HepG2 (cell line): ENCODE measurements around the gene ARL15. TPM values are rescaled to one million over a fixed set of nuclear protein-coding genes. Genes with fewer than 3 reads are reported as not detected.
A peak's percentile ranks its signal among the peaks of the same experiment; 100 is the strongest.

Source experiments
- ATAC-seq: fragments of 200-7000 bp; cut with Tn5 transposase; 3 replicates; pipeline ENCODE4 v1.9.1; 2020; ENCODE audit warnings: mild to moderate bottlenecking, moderate library complexity
- BruUV-seq: library from RNA; stranded (reverse); fragments of 400-500 nt; replicated peaks from 2 replicates; lab custom pipeline; 2021; lab: Mats Ljungman, UMichigan
- CTCF ChIA-PET: fragments of 300-600 bp; formaldehyde crosslinking; extraction: SDS; loops from one replicate; lab custom pipeline; 2021; ENCODE audit warnings: low total read pairs, inconsistent platforms, low intra/inter-chr PET ratio; lab: Yijun Ruan, JAX
- POLR2A ChIA-PET: fragments of 350-600 bp; sonication (Branson Sonifier 250); formaldehyde crosslinking; loops from one replicate; lab custom pipeline; 2020; ENCODE audit warnings: antibody characterized with exemption, inconsistent platforms; lab: Yijun Ruan, JAX
- DNase-seq: peaks from one replicate; pipeline ENCODE4 v3.0.0-alpha.2; 2015; ENCODE audit warnings: low spot score
- FAIRE-seq: peaks from 3 replicates; lab custom pipeline; 2011; peaks lifted over from hg19 to GRCh38; lab: Jason Lieb, UNC
- H2AFZ ChIP-seq: one replicate; pipeline ENCODE4 v1.6.1; 2011; ENCODE audit warnings: low read length, inconsistent platforms
- H3K27ac ChIP-seq: fragments of 300-600 bp; 3 replicates; pipeline ENCODE4 v1.8.0; 2011; ENCODE audit warnings: mixed run types, mild to moderate bottlenecking, mixed read lengths, low read length, inconsistent platforms; ENCODE audit not compliant: insufficient read depth; ENCODE audit errors: extremely low read length
- H3K27me3 ChIP-seq, 2 experiments: fragments of 200-600 bp in 1 of 2; 2 replicates in 1 of 2; 3 replicates in 1 of 2; pipeline versions ENCODE4 v1.6.0 to v1.8.0; 2011; ENCODE audit warnings: low read length in 2 of 2, mild to moderate bottlenecking in 2 of 2, moderate library complexity in 2 of 2, inconsistent platforms in 1 of 2; ENCODE audit not compliant: insufficient read depth in 2 of 2, control insufficient read depth in 1 of 2
- H3K36me3 ChIP-seq, 2 experiments: fragments of 200-600 bp in 1 of 2; replicated peaks in 1 of 2; 2 replicates in 1 of 2; 3 replicates in 1 of 2; pipeline versions ENCODE4 v1.5.1 to v1.8.0; 2011; ENCODE audit warnings: low read length in 2 of 2, inconsistent platforms in 1 of 2; ENCODE audit not compliant: insufficient read depth in 2 of 2, control insufficient read depth in 1 of 2
- H3K4me1 ChIP-seq: 2 replicates; pipeline ENCODE4 v1.5.1; 2012; ENCODE audit warnings: low read length, inconsistent platforms; ENCODE audit not compliant: insufficient read depth
- H3K4me2 ChIP-seq: 2 replicates; pipeline ENCODE4 v1.6.0; 2011; ENCODE audit warnings: low read depth, low read length, inconsistent platforms
- H3K4me3 ChIP-seq, 3 experiments: fragments of 200-600 bp in 1 of 3; sonication (generic), shearing (Covaris generic) in 1 of 3; replicated peaks in 1 of 3; 2 replicates each; pipeline ENCODE4 v1.5.1; 2011 to 2016; ENCODE audit warnings: low read length in 3 of 3, inconsistent platforms in 2 of 3, low read depth in 2 of 3, mild to moderate bottlenecking in 2 of 3, control low read depth in 1 of 3, mixed read lengths in 1 of 3; ENCODE audit not compliant: insufficient read depth in 1 of 3
- H3K79me2 ChIP-seq: one replicate; pipeline ENCODE4 v1.6.1; 2011; ENCODE audit warnings: low read length, inconsistent platforms; ENCODE audit not compliant: insufficient read depth
- H3K9ac ChIP-seq: 2 replicates; pipeline ENCODE4 v1.6.0; 2011; ENCODE audit warnings: mild to moderate bottlenecking, low read depth, low read length, inconsistent platforms; ENCODE audit not compliant: insufficient read depth
- H3K9me3 ChIP-seq: 2 replicates; pipeline ENCODE4 v1.5.1; 2012; ENCODE audit warnings: mild to moderate bottlenecking, low read length
- H4K20me1 ChIP-seq: 2 replicates; pipeline ENCODE4 v1.6.0; 2011; ENCODE audit warnings: inconsistent platforms, mild to moderate bottlenecking, low read length, moderate library complexity; ENCODE audit not compliant: insufficient read depth
- ARHGAP35 ChIP-seq: sonication (generic); formaldehyde crosslinking; IDR thresholded peaks from 2 replicates; pipeline ENCODE4 v1.9.0; 2022; ENCODE audit warnings: mild to moderate bottlenecking, inconsistent platforms, moderate library complexity, missing genetic modification reagents, borderline replicate concordance
- HCFC1 ChIP-seq: fragments of 150-350 bp; IDR thresholded peaks from 2 replicates; pipeline ENCODE4 v1.6.1; 2014; ENCODE audit warnings: low read depth, low read length
- MAFF ChIP-seq: IDR thresholded peaks from 2 replicates; pipeline ENCODE4 v1.6.1; 2011; ENCODE audit warnings: low read depth, low read length, improper control_type of control experiment
- MAFG ChIP-seq: sonication (generic); formaldehyde crosslinking; IDR thresholded peaks from 2 replicates; pipeline ENCODE4 v1.5.1; 2020; ENCODE audit warnings: mild to moderate bottlenecking, missing genetic modification reagents
- MAFK ChIP-seq, 2 experiments: IDR thresholded peaks in 1 of 2; conservative IDR thresholded peaks in 1 of 2; 2 replicates each; pipeline ENCODE4 v1.6.1; 2011; ENCODE audit warnings: improper control_type of control experiment in 2 of 2, low read length in 2 of 2
- MIER2 ChIP-seq: IDR thresholded peaks from 2 replicates; pipeline ENCODE4 v1.6.1; 2016; ENCODE audit warnings: missing biosample characterization, missing genetic modification reagents
- MLLT10 ChIP-seq: sonication (generic); formaldehyde crosslinking; IDR thresholded peaks from 2 replicates; pipeline ENCODE4 v1.4.0; 2020; ENCODE audit warnings: missing genetic modification reagents
- SNRNP70 ChIP-seq: fragments of 200-400 bp; formaldehyde crosslinking; IDR thresholded peaks from 2 replicates; pipeline ENCODE4 v1.6.1; 2017; ENCODE audit warnings: mild to moderate bottlenecking, low read depth, low read length, moderate library complexity
- SRY ChIP-seq: sonication (generic); formaldehyde crosslinking; IDR thresholded peaks from 2 replicates; pipeline ENCODE4 v1.8.0; 2022; ENCODE audit warnings: mild to moderate bottlenecking, missing genetic modification reagents
- WGBS: methylation state at CpG from one replicate; pipeline ENCODE4 v1.1.6; 2017; ENCODE audit warnings: low lambda C conversion rate; 5-methylcytosine and 5-hydroxymethylcytosine counted together
- in situ Hi-C: cut with HindIII; loops from 2 replicates; pipeline ENCODE4 v1.10.0; 2017; ENCODE audit warnings: low pct_unique_long_range_greater_than_20kb; ENCODE audit not compliant: extremely low pct_ligation_motif_present
- intact Hi-C: fragments of 100-400 bp; cut with micrococcal nuclease; formaldehyde crosslinking; loops from one replicate; pipeline ENCODE4 v1.10.0; 2022; ENCODE audit not compliant: unreplicated experiment
- polyA plus RNA-seq, 8 experiments: library from polyadenylated mRNA; depleted of rRNA in 3 of 8; stranded (reverse) in 7 of 8; unstranded in 1 of 8; fragments of >200 nt; fragmentation: Illumina TruSeq in 4 of 8; extraction: Trizol in 4 of 8; gene quantifications; 2 replicates each; pipeline versions ENCODE4 v1.2.1 to v1.2.3, GENCODE V29; 2011 to 2016; ENCODE audit warnings: low read depth in 4 of 8, missing spikeins in 1 of 8, mixed read lengths in 1 of 8; ENCODE audit not compliant: insufficient read depth in 1 of 8
- total RNA-seq, 5 experiments: library from RNA; depleted of rRNA; stranded (reverse); fragments of >200 nt; fragmentation: Illumina TruSeq; extraction: Trizol; gene quantifications; 2 replicates each; pipeline ENCODE4 v1.2.3, GENCODE V29; 2016; ENCODE audit warnings: low read depth in 1 of 5
- TF ChIP-seq, protein P1 (sequence below): conservative IDR thresholded peaks from 2 replicates; pipeline ENCODE4 v1.6.1; 2018; ENCODE audit warnings: missing genetic modification reagents
- TF ChIP-seq, protein P2 (sequence below): sonication (generic); formaldehyde crosslinking; IDR thresholded peaks from 2 replicates; pipeline ENCODE4 v1.5.0; 2020; ENCODE audit warnings: missing genetic modification reagents

Gene ARL15
- total and polyA plus RNA-seq, 2 of the 13 experiments (the other 11 are each of a cell fraction or from before 2014, with no cell fraction given) = 2.5 to 7.7 TPM

GRCh38 chr5:53948598-53948997, 361.8 kb downstream of the ARL15 start:
- WGBS = 88% methylated on average over 4 of the region's 4 CpGs
- no peak overlapping the region for H3K4me2 ChIP-seq
- TF ChIP-seq ARHGAP35 (CRISPR knock-in tag) (no peak), MAFK (conservative IDR thresholded peaks at IDR 0.05 in 1 of 2, IDR thresholded peaks at IDR 0.05 in 1 of 2; ENCODE audit: low read length in 2 of 2) (peak; percentile 94 to 96), MIER2 (CRISPR knock-in tag) (no peak), MAFF (peak; percentile 94), HCFC1 (no peak)
- TF ChIP-seq, protein P1, sequence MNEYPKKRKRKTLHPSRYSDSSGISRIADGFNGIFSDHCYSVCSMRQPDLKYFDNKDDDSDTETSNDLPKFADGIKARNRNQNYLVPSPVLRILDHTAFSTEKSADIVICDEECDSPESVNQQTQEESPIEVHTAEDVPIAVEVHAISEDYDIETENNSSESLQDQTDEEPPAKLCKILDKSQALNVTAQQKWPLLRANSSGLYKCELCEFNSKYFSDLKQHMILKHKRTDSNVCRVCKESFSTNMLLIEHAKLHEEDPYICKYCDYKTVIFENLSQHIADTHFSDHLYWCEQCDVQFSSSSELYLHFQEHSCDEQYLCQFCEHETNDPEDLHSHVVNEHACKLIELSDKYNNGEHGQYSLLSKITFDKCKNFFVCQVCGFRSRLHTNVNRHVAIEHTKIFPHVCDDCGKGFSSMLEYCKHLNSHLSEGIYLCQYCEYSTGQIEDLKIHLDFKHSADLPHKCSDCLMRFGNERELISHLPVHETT (CRISPR knock-in tag) = no peak
- peaks cover 11% of the 10 kb centered on the region for H3K4me1 ChIP-seq
- H3K36me3 ChIP-seq = no peaks in the 10 kb centered on the region
- H3K27ac ChIP-seq = no peak overlapping the region
- H3K9ac ChIP-seq = no peak overlapping the region
- no peaks in the 10 kb centered on the region for H3K9me3 ChIP-seq
- ATAC-seq = no peak
- in situ Hi-C loops (no loop called here), intact Hi-C loops (no loop called here)
- H3K27me3 ChIP-seq = no peaks in the 10 kb centered on the region
- no peak for DNase-seq
- BruUV-seq = no TSS peak
- POLR2A ChIA-PET = no interaction called here
- H3K79me2 ChIP-seq = no peaks in the 10 kb centered on the region
- no peak overlapping the region for H3K4me3 ChIP-seq
- H4K20me1 ChIP-seq = no peaks in the 10 kb centered on the region
- CTCF ChIA-PET = no interaction called here
- no peak for FAIRE-seq
- H2AFZ ChIP-seq = no peak overlapping the region

GRCh38 chr5:53946405-53947100, 363.8 kb downstream of the ARL15 start:
- ChIA-PET POLR2A (no interaction called here), CTCF (no interaction called here)
- Histone ChIP-seq H3K4me1 (peaks cover 11% of the 10 kb centered on the region), H3K36me3 (no peaks in the 10 kb centered on the region), H2AFZ (no peak overlapping the region), H3K9ac (no peak overlapping the region), H4K20me1 (no peaks in the 10 kb centered on the region), H3K4me3 (no peak overlapping the region), H3K9me3 (no peaks in the 10 kb centered on the region), H3K4me2 (no peak overlapping the region), H3K27ac (no peak overlapping the region), H3K79me2 (no peaks in the 10 kb centered on the region), H3K27me3 (no peaks in the 10 kb centered on the region; a peak in 1 of 5 replicates)
- WGBS = 74% methylated on average over 5 of the region's 5 CpGs
- ATAC-seq (no peak), FAIRE-seq (no peak), DNase-seq (no peak)
- intact Hi-C loops = no loop called here
- BruUV-seq = no TSS peak
- in situ Hi-C loops = no loop called here
- TF ChIP-seq, protein P2, sequence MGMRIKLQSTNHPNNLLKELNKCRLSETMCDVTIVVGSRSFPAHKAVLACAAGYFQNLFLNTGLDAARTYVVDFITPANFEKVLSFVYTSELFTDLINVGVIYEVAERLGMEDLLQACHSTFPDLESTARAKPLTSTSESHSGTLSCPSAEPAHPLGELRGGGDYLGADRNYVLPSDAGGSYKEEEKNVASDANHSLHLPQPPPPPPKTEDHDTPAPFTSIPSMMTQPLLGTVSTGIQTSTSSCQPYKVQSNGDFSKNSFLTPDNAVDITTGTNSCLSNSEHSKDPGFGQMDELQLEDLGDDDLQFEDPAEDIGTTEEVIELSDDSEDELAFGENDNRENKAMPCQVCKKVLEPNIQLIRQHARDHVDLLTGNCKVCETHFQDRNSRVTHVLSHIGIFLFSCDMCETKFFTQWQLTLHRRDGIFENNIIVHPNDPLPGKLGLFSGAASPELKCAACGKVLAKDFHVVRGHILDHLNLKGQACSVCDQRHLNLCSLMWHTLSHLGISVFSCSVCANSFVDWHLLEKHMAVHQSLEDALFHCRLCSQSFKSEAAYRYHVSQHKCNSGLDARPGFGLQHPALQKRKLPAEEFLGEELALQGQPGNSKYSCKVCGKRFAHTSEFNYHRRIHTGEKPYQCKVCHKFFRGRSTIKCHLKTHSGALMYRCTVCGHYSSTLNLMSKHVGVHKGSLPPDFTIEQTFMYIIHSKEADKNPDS (CRISPR knock-in tag) = no peak
- TF ChIP-seq MLLT10 (CRISPR knock-in tag) = no peak
- no peak for TF ChIP-seq SRY
- no peak for TF ChIP-seq MAFG (CRISPR knock-in tag)
- TF ChIP-seq SNRNP70 = no peak
